Neural cell (in vitro differentiated cells): ENCODE results near the gene PARVG. TPM values are rescaled to one million over a fixed set of nuclear protein-coding genes. Genes with fewer than 3 reads are reported as not detected.

Experiments
- H2AFZ ChIP-seq: fragments of 200-600, 300-800 bp; sonication (generic), shearing (Covaris generic); 2 replicates; pipeline ENCODE4 v1.6.0; 2014; ENCODE audit warnings: low read depth, mild to moderate bottlenecking, antibody characterized with exemption, low read length, moderate library complexity
- H3F3A ChIP-seq: fragments of 200-600 bp; shearing (Covaris generic); 2 replicates; pipeline ENCODE4 v1.6.1; 2016; ENCODE audit warnings: mild to moderate bottlenecking, moderate library complexity, mixed read lengths, antibody characterized with exemption, low read length; ENCODE audit not compliant: insufficient read depth, poor library complexity, severe bottlenecking
- H3K27ac ChIP-seq: fragments of 200-600, 300-800 bp; sonication (generic), shearing (Covaris generic); 2 replicates; pipeline ENCODE4 v1.5.1; 2014; ENCODE audit warnings: mild to moderate bottlenecking, low read length, moderate library complexity
- H3K27me3 ChIP-seq: fragments of 300-800, 200-600 bp; sonication (generic), shearing (Covaris generic); 2 replicates; pipeline ENCODE4 v1.6.0; 2014; ENCODE audit warnings: mild to moderate bottlenecking, low read depth, low read length, moderate library complexity; ENCODE audit not compliant: insufficient read depth
- H3K36me3 ChIP-seq: fragments of 300-800, 200-600 bp; sonication (generic), shearing (Covaris generic); 2 replicates; pipeline ENCODE4 v1.5.1; 2014; ENCODE audit warnings: mild to moderate bottlenecking, antibody characterized with exemption, low read length, moderate library complexity; ENCODE audit not compliant: insufficient read depth
- H3K4me2 ChIP-seq: fragments of 300-800, 200-600 bp; sonication (generic), shearing (Covaris generic); 2 replicates; pipeline ENCODE4 v1.6.0; 2014; ENCODE audit warnings: mild to moderate bottlenecking, low read length
- H3K4me3 ChIP-seq: fragments of 300-800, 200-600 bp; sonication (generic), shearing (Covaris generic); 2 replicates; pipeline ENCODE4 v1.5.1; 2014; ENCODE audit warnings: mild to moderate bottlenecking, low read length, moderate library complexity
- H3K79me2 ChIP-seq: fragments of 200-600 bp; shearing (Covaris generic); replicated peaks from 2 replicates; pipeline ENCODE4 v1.6.0; 2014; ENCODE audit warnings: mild to moderate bottlenecking, low read length, moderate library complexity; ENCODE audit not compliant: insufficient read depth
- H3K9ac ChIP-seq: fragments of 300-800, 200-600 bp; sonication (generic), shearing (Covaris generic); 2 replicates; pipeline ENCODE4 v1.6.1; 2016; ENCODE audit warnings: mild to moderate bottlenecking, low read length, mixed read lengths
- H3K9me2 ChIP-seq: fragments of 200-600 bp; shearing (Covaris generic); 2 replicates; pipeline ENCODE4 v1.6.1; 2016; ENCODE audit warnings: mild to moderate bottlenecking, low read length, mixed read lengths; ENCODE audit not compliant: insufficient read depth
- H3K9me3 ChIP-seq: fragments of 200-600, 300-800 bp; sonication (generic), shearing (Covaris generic); 2 replicates; pipeline ENCODE4 v1.6.1; 2016; ENCODE audit warnings: mild to moderate bottlenecking, mixed run types, low read length, moderate library complexity, mixed read lengths
- H4K20me1 ChIP-seq: fragments of 200-600 bp; shearing (Covaris generic); 2 replicates; pipeline ENCODE4 v1.6.1; 2016; ENCODE audit warnings: mild to moderate bottlenecking, mixed run types; ENCODE audit not compliant: insufficient read depth
- CTCF ChIP-seq: fragments of 450-650 bp; IDR thresholded peaks from 2 replicates; pipeline ENCODE4 v1.5.1; 2014; ENCODE audit warnings: antibody characterized with exemption, mild to moderate bottlenecking, moderate library complexity; ENCODE audit not compliant: poor library complexity, severe bottlenecking
- MXI1 ChIP-seq: fragments of 450-650 bp; conservative IDR thresholded peaks from 2 replicates; pipeline ENCODE4 v1.6.1; 2014; ENCODE audit warnings: antibody characterized with exemption, mild to moderate bottlenecking; ENCODE audit not compliant: poor library complexity, severe bottlenecking
- RAD21 ChIP-seq: fragments of 450-650 bp; conservative IDR thresholded peaks from 2 replicates; pipeline ENCODE4 v1.6.1; 2014; ENCODE audit warnings: antibody characterized with exemption, mild to moderate bottlenecking, moderate library complexity
- REST ChIP-seq: IDR thresholded peaks from 2 replicates; pipeline ENCODE4 v1.6.1; 2012; ENCODE audit warnings: borderline replicate concordance
- SMC3 ChIP-seq: fragments of 450-650 bp; conservative IDR thresholded peaks from 2 replicates; pipeline ENCODE4 v1.6.1; 2014; ENCODE audit warnings: antibody characterized with exemption, mild to moderate bottlenecking, moderate library complexity; ENCODE audit not compliant: poor library complexity
- TAF1 ChIP-seq: IDR thresholded peaks from 2 replicates; pipeline ENCODE4 v1.6.1; 2012; ENCODE audit warnings: low read depth
- polyA plus RNA-seq: library from polyadenylated mRNA; depleted of rRNA; stranded (reverse); fragments of >200 nt; gene quantifications from 2 replicates; pipeline ENCODE4 v1.2.3, GENCODE V29; 2014

Gene PARVG
- polyA plus RNA-seq, 1 donor from 2014 or later = not detected

GRCh38 chr22:44256085-44256484 is 75.4 kb downstream of the PARVG start (continued):
- no peak for TF ChIP-seq MXI1

- no peaks in the 10 kb centered on the region for H3K9me2 ChIP-seq
- no peak for TF ChIP-seq RAD21
- no peak for TF ChIP-seq SMC3
- no peak for TF ChIP-seq REST
- no peak for TF ChIP-seq TAF1
- TF ChIP-seq MXI1 = no peak
- TF ChIP-seq CTCF = no peak
- H2AFZ ChIP-seq = no peak overlapping the region
- H3K9me3 ChIP-seq = no peaks in the 10 kb centered on the region
- no peaks in the 10 kb centered on the region for H3K79me2 ChIP-seq
- H3K4me3 ChIP-seq = no peak overlapping the region
- no peak overlapping the region for H3K9ac ChIP-seq
- H3K27ac ChIP-seq = no peak overlapping the region
- H3F3A ChIP-seq = no peaks in the 10 kb centered on the region
- no peaks in the 10 kb centered on the region for H4K20me1 ChIP-seq
- no peaks in the 10 kb centered on the region for H3K36me3 ChIP-seq
- H3K4me2 ChIP-seq = no peak overlapping the region
- H3K27me3 ChIP-seq = no peaks in the 10 kb centered on the region
Observed at GRCh38 chr22:44256556-44257485, 76.1 kb downstream of the PARVG start.

Other genes with a start within 250 kb of the PARVG start
- gene SAMM50, start 225.5 kb upstream of the PARVG start, polyA plus RNA-seq = 38.1 and 49.7 TPM in 2 replicates
- gene PARVB, start 156.6 kb upstream of the PARVG start, polyA plus RNA-seq = 0.18 and 1.2 TPM in 2 replicates
- 15.4 and 21.6 TPM in 2 replicates for gene SHISAL1, start 132.0 kb downstream of the PARVG start, polyA plus RNA-seq